ENCODE measurements around the gene KIRREL1.

DNA sequence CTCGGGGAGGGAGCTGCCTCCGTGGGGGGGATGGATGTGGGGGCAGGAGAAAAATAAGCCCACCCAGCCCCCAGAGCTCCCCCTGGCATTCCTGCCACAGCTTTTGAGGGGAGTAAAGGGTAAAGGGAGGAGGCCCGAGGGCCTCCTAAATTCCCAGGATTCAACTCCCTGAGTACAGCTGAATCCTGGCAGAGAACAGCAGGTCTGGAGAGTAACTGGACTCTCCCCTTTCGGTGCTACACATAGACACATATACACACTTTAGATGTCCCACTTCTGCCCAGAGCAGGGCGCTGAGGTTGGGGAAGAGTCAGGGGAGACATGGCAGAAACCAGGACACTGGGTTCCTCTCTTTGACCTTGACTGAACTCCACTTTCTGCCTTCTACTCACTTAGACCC, 3.0 kb downstream of the KIRREL1 start:
- no peak for TF ChIP-seq CTCF (IDR thresholded peaks at IDR 0.05; ENCODE audit: insufficient read depth, low read depth, low read length)
- TF ChIP-seq EZH2 (IDR thresholded peaks at IDR 0.05; ENCODE audit: insufficient read depth, low read length) = no peak
